DMS53 (cell line): ENCODE results near the gene HDAC4.

Source experiments
- DNase-seq: peaks from one replicate; lab custom pipeline; 2025; lab: John Stamatoyannopoulos, UW

The HDAC4 gene

GRCh38 chr2:239308661-239309397 lies 92.0 kb downstream of the HDAC4 start:
- no peak for DNase-seq

- DNase-seq: no peak
Observed at GRCh38 chr2:239307921-239308613, 92.8 kb downstream of the HDAC4 start.

GRCh38 chr2:239307221-239307569 lies 93.6 kb downstream of the HDAC4 start:
- no peak for DNase-seq

GRCh38 chr2:239306274-239307220 lies 94.3 kb downstream of the HDAC4 start:
- no peak for DNase-seq

- DNase-seq: no peak
Observed at GRCh38 chr2:239305771-239306170, 95.0 kb downstream of the HDAC4 start.

- DNase-seq: no peak
Observed at GRCh38 chr2:239305222-239305575, 95.6 kb downstream of the HDAC4 start.

GRCh38 chr2:239304533-239305221 lies 96.1 kb downstream of the HDAC4 start:
- no peak for DNase-seq

- no peak for DNase-seq
Observed at GRCh38 chr2:239303711-239304532, 96.9 kb downstream of the HDAC4 start.

GRCh38 chr2:239302808-239303557 lies 97.8 kb downstream of the HDAC4 start:
- no peak for DNase-seq

- DNase-seq: no peak
Observed at GRCh38 chr2:239302083-239302807, 98.6 kb downstream of the HDAC4 start.

GRCh38 chr2:239300871-239301735 lies 99.7 kb downstream of the HDAC4 start:
- no peak for DNase-seq

- no peak for DNase-seq
Observed at GRCh38 chr2:239300242-239300641, 100.6 kb downstream of the HDAC4 start.

GRCh38 chr2:239299218-239299939 lies 101.4 kb downstream of the HDAC4 start:
- DNase-seq: peak; percentile 96

GRCh38 chr2:239298116-239298804 lies 102.6 kb downstream of the HDAC4 start:
- peak; percentile 24 for DNase-seq

GRCh38 chr2:239297142-239298004 lies 103.4 kb downstream of the HDAC4 start:
- peak; percentile 33 for DNase-seq
